Kidney glomerular epithelial cell (primary cell): ENCODE measurements around the gene ME3.
"Not testable (repeated sequence)": the region's sequence is repeated elsewhere in the genome, so short reads cannot be mapped to it uniquely, and the experiment has no call there.

Experiments
- DNase-seq: peaks from one replicate; lab custom pipeline; 2025; lab: John Stamatoyannopoulos, UW

Gene ME3

DNA sequence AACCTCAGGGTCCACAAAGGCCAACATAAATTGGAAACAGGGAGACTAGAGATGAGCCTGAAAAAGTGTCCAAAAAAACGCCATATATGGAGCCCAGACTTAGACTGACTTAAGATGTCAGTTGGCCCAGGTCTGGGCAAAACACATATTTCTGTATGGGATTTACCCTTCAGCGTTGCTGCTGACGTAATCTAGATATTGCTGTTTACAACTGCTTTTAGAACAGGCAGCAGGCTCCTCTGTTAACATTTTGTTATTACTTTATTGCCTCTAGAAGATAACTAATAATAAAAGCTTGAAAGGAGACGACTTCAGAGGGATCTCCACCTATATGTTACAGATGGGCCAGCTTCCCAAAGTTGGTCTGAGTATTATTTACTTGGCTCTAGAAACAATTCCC is 8.7 kb downstream of the ME3 start:
- DNase-seq: no peak

DNA sequence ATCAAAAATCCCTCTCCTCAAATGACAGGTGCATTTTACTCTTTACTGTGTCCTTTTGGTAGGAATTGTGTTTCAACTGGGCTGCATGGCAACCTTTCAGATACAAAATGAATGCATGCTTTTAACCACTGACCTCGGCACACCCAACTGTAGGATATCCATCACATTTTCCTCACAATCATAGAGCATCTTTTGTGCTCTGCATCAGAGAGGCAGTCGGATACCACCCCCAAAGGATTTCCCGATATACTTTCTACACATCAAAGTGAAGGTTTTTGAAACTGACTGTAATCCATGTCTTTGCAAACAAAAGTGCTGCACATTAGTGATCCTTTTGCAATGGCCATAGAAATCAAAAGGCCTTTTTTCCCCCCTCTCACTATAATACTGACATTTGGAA is 9.1 kb downstream of the ME3 start:
- DNase-seq: no peak

DNA sequence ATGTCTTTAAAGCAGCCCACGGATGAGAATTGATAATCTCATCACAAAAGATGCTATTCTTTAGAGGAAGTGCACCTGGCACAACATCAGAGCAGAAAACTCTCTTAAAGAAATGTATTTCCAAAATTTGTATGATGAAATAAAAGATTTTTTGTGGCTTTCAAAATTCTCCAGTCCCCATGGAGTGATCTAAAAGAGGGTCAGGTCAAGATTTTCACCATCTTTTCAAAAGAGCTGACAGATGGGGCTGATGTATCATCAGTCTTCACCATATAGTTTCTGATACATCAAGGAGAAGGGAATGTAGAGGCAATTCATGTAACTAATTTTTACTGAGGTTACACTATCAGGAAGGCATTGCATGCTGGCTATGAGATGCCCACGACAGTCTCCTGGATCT is 11.7 kb downstream of the ME3 start:
- DNase-seq: no peak

DNA sequence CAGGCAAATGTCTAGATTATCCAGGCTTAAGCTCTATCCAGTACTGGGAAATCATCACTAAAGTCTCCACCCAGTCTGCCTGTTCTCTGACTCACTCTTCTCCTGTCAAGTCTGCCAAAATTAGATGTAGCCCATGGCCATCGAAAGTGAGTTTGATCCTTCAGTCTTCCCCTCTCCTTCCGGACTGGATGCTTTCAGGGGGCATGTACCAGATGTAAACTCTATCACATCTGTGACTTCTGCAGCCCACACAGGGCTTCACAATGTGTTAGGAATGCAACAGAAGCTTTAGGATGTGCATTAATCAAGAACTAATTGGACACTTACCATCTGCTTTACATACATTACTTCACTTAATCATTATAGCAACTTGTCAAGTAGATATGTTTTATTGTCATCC is 12.3 kb downstream of the ME3 start:
- DNase-seq: no peak

DNA sequence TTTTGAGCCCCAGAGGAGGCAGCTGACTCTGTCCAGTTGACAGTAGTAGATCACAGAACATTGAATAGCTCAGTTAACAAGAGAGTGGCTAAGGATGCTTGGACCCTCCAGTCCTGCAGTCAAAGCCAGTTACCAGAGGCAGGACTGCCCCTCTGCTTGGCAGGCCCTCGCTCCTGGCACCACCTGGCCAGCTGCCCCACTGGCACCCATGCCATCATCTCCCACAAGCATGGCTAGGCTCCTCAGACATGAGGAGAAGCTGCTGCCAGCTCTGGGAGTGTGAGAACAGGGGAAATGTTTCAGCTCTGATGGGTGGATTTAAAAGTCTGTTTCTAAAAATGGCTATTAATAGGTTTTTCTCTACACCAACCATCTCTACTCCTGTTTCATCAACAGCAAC is 13.9 kb downstream of the ME3 start:
- DNase-seq: no peak

DNA sequence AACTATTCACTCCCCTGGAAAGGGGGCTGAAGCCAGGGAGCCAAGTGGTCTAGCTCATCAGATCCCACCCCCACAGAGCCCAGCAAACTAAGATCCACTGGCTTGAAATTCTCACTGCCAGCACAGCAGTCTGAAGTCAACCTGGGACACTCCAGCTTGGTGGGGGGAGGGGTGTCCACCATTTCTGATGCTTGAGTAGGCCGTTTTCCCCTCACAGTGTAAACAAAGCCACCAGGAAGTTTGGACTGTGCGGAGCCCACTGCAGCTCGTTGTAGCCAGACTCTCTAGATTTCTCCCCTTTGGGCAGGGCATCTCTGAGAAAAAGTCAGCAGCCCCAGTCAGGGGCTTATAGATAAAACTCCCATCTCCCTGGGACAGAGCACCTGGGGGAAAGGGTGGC is 27.2 kb downstream of the ME3 start:
- DNase-seq: not testable (repeated sequence)

DNA sequence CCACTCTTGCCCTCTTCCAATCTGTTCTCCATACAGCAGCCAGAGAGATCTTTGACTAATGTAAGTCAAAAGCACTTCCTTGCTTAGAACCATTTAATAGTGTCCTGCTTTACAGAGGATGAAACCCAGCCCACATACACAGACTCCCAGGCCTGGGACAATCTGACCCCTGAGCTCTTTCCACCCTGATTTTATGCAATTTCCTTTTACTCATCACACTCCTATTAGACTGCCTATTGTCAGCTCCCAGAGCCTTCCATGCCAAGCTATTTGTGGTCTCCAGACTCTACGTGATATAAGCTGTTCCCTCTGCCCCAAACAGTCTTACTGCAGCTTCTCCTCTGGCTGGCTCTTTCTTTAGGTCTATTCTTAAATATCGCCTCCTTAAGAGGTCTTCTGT is 28.1 kb downstream of the ME3 start:
- DNase-seq: no peak

DNA sequence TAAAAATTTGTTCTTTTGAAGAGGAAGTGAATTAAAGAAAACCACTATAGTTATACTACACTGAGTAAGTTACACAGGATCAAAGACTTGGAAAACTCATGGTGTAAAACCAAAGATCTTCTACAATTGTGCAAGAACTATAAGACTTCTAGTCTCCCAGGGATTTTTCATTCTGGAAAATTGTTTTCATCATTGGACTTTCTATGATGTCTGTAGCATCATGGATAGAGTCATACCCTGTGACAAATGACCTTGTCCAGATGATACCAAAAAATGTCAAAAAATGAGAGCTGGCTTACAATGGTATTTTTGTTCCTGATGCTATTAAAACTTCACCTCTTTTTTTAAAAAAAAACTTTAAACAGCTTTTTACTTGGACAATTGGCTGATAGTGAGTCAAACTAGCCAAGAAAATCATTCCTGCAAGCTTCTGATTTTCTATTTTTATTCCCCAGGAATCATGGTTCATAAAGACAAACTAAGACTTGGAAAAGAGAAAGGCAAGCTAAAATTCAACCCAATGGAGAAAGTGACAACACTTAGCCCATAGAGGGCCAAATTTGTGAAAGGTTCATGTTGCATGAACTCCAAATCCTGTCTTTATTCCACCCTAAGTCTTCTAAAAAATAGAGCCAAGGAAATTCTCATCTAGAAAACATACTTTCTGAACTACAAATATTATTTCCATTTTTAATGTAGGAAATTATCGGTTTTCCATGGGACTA is 30.7 kb downstream of the ME3 start:
- no peak for DNase-seq

DNA sequence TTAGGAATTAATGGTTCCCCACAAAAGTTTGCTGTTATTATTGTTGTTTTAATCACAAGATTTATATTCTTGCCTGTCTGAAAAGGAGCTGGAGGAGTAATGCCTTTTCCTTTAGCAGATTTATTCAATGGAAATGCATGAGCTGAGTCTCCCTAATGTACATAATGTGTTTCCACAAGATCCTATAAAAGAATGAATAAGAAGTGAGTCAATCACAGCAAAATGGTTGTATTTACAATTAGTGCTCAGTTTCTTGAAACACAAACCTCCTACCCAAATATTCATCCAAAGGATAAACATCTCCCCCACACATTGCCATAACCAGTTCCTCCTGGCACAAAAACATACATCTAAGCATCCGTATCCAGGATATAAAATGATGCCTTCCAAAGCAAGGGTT is 33.3 kb downstream of the ME3 start:
- no peak for DNase-seq

DNA sequence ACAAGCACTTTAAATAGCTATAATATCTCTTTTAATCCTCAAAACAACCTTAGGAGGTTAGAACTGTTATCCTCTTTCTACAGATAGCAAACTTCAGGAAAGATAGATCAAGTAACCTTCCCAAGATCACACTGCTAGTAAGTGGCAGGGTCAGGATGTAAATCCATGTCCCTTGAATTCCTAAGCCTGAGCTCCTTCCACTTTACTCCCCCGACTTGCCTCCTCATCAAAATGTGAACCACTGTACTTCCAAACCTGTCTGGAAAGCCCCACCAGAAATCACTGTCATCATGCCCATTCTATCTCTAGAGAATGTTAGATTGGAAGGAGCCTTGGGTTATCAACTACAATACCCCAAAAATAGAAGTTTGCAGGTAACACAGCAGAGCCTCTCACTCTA is 33.7 kb downstream of the ME3 start:
- no peak for DNase-seq

DNA sequence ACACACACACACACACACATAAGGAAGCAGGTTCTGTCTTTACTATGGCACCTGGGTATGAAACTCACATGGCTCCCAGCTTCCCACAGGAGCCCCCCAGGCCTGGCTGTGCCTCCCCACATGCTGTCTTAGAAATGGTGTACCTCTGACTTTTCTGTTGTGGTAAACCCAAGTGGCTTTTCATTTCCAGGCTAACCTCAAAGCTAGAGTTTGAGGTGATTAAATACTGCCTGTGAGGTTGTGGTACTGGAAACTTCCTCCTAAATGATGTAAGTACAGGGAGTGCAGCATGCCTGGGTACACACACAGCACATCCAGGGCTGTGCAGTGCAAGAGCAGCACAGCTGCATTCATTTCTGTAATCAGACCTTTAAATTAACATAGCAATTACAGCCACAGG is 34.4 kb downstream of the ME3 start:
- DNase-seq: peak; percentile 36

DNA sequence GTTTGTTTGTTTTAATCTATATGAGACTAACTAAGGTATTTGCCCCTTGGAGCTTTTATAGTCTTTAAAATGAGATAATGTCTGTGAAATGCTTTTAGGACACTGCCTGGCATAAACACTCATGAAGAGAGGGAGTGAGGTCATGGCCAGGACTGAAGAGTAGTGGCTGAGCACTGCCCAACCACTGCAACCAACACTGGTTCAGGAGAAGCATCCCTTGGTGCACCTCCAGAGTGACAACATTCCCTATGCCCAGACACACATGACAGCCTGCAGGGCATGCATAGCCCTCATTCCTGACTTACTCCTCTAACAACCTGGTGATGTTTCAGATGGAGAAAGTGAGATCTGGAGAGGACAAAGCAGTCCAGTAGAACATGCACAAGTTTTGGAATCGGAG is 36.1 kb downstream of the ME3 start:
- peak; percentile 93 for DNase-seq

DNA sequence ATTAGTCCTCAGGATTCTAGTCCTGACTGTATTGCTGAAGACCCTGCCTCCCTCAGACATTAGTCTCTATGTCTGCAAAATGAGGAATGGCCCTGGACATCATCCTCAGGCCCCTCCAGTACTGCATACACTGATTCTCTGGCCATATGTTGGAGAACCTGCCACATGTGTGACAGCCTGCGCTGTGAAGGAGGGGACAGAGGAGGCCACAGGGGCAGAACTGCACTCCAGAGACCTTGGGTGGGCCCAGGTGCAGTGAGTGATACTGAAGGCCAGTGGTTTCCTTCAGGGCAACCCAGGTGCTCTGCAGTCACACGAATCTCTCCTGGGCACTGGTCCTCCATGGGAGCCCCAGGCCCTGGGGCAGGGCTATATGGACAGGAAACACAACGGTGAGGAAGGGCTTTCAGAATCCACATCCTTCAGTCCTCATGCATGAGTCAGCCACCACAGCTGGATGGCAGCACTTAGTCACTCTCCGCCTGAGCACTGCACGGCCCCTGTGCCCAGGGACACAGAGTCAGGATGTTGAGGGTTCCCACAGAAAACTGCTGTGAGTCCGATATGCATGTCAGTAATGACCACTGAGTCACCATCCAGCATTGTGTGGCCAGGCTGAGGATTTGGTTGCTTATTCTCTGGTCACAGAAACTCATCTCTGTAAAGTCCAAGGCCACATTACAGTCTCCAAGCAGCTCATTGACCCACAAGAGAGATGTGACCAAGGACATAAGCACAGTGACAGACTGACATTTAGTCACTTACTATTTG is 39.7 kb downstream of the ME3 start:
- peak; percentile 85 for DNase-seq

DNA sequence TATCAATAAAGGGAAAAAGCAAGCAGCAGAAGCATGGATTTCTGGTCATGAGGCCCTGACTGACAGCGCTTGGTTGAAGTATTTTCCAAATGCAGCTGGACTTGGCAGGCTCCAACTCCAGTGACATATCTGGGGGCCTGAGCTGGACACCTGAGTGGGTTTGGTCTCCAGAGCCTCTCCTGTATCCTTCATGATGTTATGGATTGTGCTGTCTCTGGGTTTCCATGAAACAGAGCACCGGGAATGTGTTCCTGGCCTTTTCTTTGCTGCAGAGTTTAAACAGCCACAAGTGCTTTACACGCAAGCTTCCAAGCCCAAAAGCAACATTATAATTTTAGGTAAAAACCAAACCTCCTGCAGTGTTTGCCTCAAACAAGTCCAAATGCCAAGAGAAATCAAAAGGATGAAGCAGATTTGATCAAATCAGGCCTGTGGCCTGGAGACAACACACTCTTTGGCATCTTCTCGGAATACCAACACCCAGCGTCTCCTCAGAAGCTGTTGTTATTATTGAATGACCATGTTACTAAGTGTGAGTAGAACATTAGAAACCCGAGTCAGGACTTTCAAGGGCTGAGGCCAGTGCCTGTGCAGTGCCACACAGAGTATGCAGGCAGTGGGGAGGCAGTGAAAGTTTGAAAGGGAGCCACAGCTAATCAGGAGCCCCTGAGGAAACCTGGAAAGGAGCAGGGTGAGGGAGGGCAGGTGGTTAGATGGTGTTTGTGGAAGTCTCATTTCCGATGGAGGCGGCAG is 42.0 kb downstream of the ME3 start:
- DNase-seq: no peak

DNA sequence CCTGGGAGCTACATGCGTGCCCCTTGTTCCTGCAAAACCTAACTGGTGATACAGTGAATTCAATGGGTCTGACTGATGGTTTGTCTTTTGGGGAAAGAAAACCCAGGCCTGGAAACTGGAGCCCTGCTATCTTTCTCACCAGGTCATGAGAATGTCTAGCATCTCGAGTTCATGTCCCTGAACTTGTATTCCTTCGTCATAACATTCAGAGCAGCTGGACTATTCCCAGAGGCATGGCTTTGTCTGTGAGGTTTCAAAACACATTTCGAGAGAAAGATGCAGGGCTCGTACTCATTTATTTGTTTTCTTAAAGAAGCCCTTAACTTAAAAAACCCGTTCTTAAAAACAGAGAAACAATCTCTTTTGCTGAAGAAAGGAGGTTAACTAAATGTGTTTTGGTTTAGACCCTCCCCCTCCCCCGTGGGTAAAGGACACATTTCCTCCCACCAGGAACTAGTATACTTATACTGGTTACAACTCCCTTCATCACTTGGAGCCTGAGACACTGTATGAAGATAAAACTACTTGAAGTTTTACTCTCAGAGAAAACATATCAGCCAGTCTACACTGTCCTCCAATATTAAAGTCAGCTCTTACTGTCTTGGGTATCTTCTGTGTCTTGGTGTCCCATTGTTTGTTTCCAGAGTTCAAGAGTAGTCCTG is 43.2 kb downstream of the ME3 start:
- no peak for DNase-seq

DNA sequence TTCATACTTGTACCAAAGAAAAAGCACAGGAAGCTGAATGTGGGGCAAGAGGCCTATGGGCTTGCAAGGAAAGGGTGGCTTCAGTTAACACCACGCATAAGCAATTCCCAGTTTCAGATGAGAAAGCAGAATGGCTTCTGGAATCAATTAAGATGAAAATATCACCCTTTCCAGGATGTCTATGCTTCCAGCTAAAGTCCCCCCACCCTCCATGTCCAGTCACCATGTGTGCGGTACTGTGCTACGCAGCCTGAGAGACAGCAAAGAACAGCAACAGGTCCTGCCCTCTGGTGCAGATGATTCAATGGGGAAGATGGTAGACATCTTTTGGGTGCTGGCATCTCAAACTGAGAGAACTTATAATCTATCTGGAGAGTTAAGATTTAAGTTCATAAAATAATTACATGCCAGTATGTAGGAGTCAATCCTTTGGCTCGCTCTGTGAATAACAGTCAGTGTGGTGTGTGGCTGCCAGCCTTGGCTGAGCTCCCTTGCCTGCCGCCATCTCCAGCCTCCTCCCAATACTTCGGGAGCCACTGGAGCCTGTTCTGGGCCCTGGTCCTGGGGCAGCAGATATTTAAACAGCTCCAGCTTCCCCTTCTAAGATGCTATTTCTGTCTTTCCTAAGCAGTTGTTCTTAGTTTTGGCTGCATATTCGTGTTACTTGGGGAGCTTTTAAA is 44.5 kb downstream of the ME3 start:
- no peak for DNase-seq

DNA sequence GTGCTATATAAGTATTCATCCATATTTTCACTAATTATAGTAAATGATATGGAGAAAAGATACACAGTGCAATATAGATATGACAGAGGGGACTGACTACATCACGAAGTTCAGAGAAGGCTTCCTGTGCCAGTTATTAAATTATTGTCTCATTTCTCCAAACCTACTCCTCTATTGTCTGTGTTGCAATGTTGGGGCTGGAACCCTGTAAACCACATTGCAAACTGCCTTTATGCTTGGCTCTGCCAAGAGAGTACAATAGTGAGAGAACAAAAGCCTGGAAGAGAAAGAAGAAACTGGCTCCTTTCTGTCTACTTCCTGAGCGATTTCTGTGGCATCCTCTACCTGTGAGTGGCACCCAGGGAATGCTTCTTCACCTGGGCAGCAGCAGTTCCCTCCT is 46.4 kb downstream of the ME3 start:
- DNase-seq: no peak

DNA sequence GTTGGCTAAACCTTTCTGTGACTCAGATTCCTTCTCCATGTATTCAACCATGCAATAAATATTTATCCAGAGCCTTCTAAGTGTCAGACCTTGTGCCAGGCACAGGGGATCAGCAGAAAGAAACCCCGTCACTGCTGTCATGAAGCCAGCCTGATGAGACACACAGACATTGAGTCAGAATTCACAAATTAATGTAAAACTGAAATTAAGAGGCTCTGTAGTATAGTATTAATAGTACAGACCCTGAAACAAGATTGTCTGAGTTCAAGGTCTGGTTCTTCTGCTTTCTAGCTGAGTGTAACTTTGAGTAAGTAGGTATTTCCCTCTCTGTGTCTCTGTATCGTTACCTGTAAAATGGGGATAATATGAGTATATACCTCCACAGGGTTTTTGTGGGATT is 46.9 kb downstream of the ME3 start:
- peak; percentile 56 for DNase-seq

DNA sequence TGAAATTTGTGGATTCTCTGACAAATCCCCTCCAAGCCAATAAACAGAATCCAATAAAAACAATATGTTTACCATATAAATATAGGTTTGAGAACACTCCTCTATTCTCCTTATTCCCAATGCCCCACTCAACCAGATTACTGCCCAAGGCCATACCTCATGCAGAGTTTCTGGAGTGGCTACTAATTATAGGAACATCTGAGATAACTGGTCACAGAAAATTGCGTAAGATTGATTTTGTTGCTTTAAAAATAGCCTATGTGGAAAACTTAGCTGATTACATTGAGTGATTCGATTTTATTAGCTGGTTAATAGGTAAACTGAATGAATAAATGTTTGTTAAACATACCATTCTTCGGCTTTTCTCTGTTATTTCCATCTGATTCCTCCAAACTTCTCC is 48.0 kb downstream of the ME3 start:
- no peak for DNase-seq

DNA sequence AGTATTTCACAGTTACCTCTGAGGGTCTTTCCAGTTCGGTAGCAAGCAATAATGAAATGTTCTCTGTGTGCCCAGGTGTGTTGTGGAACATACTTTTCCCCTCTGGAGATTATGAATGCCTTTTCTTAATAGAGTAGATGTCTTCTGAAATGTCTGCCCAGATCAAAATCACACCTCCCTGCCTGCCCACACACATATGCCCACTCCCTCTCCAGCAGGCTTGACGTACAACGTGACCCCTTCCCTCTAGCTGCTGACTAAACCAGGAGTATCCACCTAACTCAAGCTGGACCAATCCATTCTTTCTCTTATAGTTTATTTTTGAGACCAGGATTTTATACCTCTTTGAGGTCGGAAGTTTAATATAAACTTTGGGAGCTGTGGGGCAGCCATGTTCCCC is 48.7 kb downstream of the ME3 start:
- DNase-seq: no peak

DNA sequence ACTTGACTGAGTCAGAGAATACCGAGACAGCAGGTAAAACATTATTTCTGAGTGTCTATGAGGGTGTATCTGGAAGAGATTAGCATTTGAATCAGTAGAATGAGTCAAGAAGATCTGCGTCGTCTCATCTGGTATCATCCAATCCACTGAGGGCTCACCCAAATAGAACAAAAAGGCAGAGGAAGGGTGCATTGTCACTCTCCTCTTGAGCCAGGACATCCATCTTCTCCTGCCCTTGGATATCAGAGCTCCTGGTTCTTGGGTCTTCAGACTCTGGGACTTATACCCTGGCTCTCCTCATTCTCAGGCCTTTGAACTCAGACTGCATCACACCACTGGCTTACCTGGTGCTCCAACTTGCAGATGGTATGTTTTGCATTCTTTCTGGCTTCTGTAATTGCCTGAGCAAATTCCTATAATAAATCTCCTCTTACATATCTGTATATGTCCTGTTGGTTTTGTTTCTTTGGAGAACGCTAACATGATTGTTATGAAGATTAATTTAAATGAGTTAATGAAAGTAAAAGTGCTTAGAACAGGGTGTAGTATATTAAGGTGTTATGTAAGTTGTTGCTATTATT is 49.3 kb downstream of the ME3 start:
- DNase-seq: peak; percentile 9

DNA sequence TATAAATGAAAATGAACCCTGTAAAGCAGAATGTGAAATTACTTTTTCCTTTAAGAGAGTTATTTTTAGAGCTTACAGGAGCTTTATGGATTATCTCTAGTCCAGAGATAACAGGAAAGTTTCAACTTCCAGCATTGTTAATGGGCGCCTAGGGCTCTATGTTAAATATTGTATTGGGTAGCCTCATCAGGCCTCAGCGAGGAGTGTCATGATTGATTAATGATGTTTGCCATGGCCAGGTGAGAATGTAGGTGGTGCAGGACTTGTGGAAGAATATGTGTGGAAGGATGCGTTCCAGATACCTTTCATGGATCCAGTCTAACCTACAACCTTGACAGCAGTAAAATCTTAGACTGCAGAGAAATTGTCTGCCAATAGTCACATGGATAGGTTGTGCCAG is 50.6 kb downstream of the ME3 start:
- no peak for DNase-seq
